Mesodermal cell (in vitro differentiated cells): Measurements from ENCODE around the gene PTK7.
"Not testable (repeated sequence)": the region's sequence is repeated elsewhere in the genome, so short reads cannot be mapped to it uniquely, and the experiment has no call there.

ENCODE experiments used
- H3K27ac ChIP-seq: 2 replicates; pipeline ENCODE4 v1.7.0; 2013; ENCODE audit warnings: mild to moderate bottlenecking, low read depth, low read length, moderate library complexity; ENCODE audit not compliant: severe bottlenecking
- H3K36me3 ChIP-seq: 2 replicates; pipeline ENCODE4 v1.7.1; 2013; ENCODE audit warnings: mild to moderate bottlenecking, low read length, moderate library complexity; ENCODE audit not compliant: control insufficient read depth, insufficient read depth
- H3K4me1 ChIP-seq: one replicate; pipeline ENCODE4 v1.7.1; 2013; ENCODE audit warnings: mild to moderate bottlenecking, low read length; ENCODE audit not compliant: insufficient read depth, control insufficient read depth, poor library complexity, severe bottlenecking
- H3K4me3 ChIP-seq: 2 replicates; pipeline ENCODE4 v1.7.0; 2013; ENCODE audit warnings: low read length, control low read depth, mild to moderate bottlenecking; ENCODE audit not compliant: insufficient read depth, poor library complexity, severe bottlenecking; ENCODE audit errors: extremely low read depth
- H3K9me3 ChIP-seq: 2 replicates; pipeline ENCODE4 v1.7.1; 2013; ENCODE audit warnings: mild to moderate bottlenecking, low read length, moderate library complexity; ENCODE audit not compliant: control insufficient read depth
- WGBS, 2 experiments: methylation state at CpG; one replicate each; pipeline ENCODE4 v1.1.5; 2013; ENCODE audit warnings: missing lambda C conversion rate in 2 of 2; ENCODE audit not compliant: insufficient coverage in 2 of 2; 5-methylcytosine and 5-hydroxymethylcytosine counted together

The PTK7 gene

GRCh38 chr6:43097098-43097489, 21.0 kb downstream of the PTK7 start:
- H3K27ac ChIP-seq, result peak overlapping the region; percentile 81
- peaks cover 40% of the 10 kb centered on the region for H3K4me1 ChIP-seq
- WGBS, 2 experiments, result 80 to 85% methylated on average over 1 to 3 of the region's 5 CpGs
- no peak overlapping the region for H3K4me3 ChIP-seq
- no peaks in the 10 kb centered on the region for H3K36me3 ChIP-seq
- H3K9me3 ChIP-seq, result no peaks in the 10 kb centered on the region

- Histone ChIP-seq H3K4me3 (no peak overlapping the region), H3K27ac (peak overlapping the region; percentile 81), H3K9me3 (no peaks in the 10 kb centered on the region), H3K36me3 (no peaks in the 10 kb centered on the region), H3K4me1 (peaks cover 38% of the 10 kb centered on the region)
- WGBS, 2 experiments, result 93 to 94% methylated on average over 2 to 3 of the region's 4 CpGs
Measured at GRCh38 chr6:43097502-43097901, 21.4 kb downstream of the PTK7 start.

- Histone ChIP-seq H3K9me3 (no peaks in the 10 kb centered on the region), H3K27ac (no peak overlapping the region), H3K4me3 (no peak overlapping the region), H3K36me3 (peaks cover 3% of the 10 kb centered on the region), H3K4me1 (peaks cover 13% of the 10 kb centered on the region)
- 80 to 100% methylated on average over 1 to 2 of the region's 4 CpGs for WGBS, 2 experiments
Measured at GRCh38 chr6:43101497-43101896, 25.4 kb downstream of the PTK7 start.

- H3K4me1 ChIP-seq, result no peaks in the 10 kb centered on the region
- H3K9me3 ChIP-seq, result no peaks in the 10 kb centered on the region
- H3K27ac ChIP-seq, result no peak overlapping the region
- no peak overlapping the region for H3K4me3 ChIP-seq
- H3K36me3 ChIP-seq, result peaks cover 11% of the 10 kb centered on the region
- 100% methylated on average over 1 of the region's 2 CpGs; no CpG with 5 or more reads in 1 of the 2 experiments for WGBS, 2 experiments
Measured at GRCh38 chr6:43103253-43103876, 27.3 kb downstream of the PTK7 start.

GRCh38 chr6:43105538-43106222, 29.6 kb downstream of the PTK7 start:
- H3K4me3 ChIP-seq, result no peak overlapping the region
- no peak overlapping the region for H3K27ac ChIP-seq
- no peaks in the 10 kb centered on the region for H3K9me3 ChIP-seq
- peaks cover 11% of the 10 kb centered on the region for H3K36me3 ChIP-seq
- WGBS, 2 experiments, result 91 to 97% methylated on average over 4 to 5 of the region's 9 CpGs
- no peaks in the 10 kb centered on the region for H3K4me1 ChIP-seq

GRCh38 chr6:43107344-43108062, 31.4 kb downstream of the PTK7 start:
- Histone ChIP-seq H3K36me3 (peaks cover 11% of the 10 kb centered on the region), H3K9me3 (no peaks in the 10 kb centered on the region), H3K4me1 (no peaks in the 10 kb centered on the region), H3K27ac (no peak overlapping the region), H3K4me3 (no peak overlapping the region)
- WGBS, 2 experiments, result 93 to 96% methylated on average over 11 of the region's 12 CpGs

GRCh38 chr6:43113431-43114260, 37.5 kb downstream of the PTK7 start:
- 84 to 92% methylated on average over 8 to 11 of the region's 12 CpGs for WGBS, 2 experiments
- no peak overlapping the region for H3K4me3 ChIP-seq

GRCh38 chr6:43115365-43115764, 39.3 kb downstream of the PTK7 start:
- Histone ChIP-seq H3K36me3 (peaks cover 6% of the 10 kb centered on the region), H3K4me3 (no peak overlapping the region), H3K27ac (no peak overlapping the region), H3K9me3 (no peaks in the 10 kb centered on the region), H3K4me1 (peaks cover 39% of the 10 kb centered on the region)
- 91 to 93% methylated on average over 5 to 6 of the region's 6 CpGs for WGBS, 2 experiments

More at GRCh38 chr6:43113431-43114260, 37.5 kb downstream of the PTK7 start:
- Histone ChIP-seq H3K36me3 (peaks cover 6% of the 10 kb centered on the region), H3K4me1 (peaks cover 34% of the 10 kb centered on the region), H3K27ac (peak overlapping the region; percentile 98), H3K9me3 (no peaks in the 10 kb centered on the region)

GRCh38 chr6:43117466-43117865, 41.4 kb downstream of the PTK7 start:
- 93 to 100% methylated on average over 7 of the region's 8 CpGs for WGBS, 2 experiments
- H3K4me3 ChIP-seq, H3K9me3 ChIP-seq, H3K36me3 ChIP-seq, H3K27ac ChIP-seq: not testable (repeated sequence)
- peaks cover 58% of the 10 kb centered on the region for H3K4me1 ChIP-seq

- no peaks in the 10 kb centered on the region for H3K9me3 ChIP-seq
- peaks cover 6% of the 10 kb centered on the region for H3K36me3 ChIP-seq
- no peak overlapping the region for H3K27ac ChIP-seq
- H3K4me3 ChIP-seq, result no peak overlapping the region
- WGBS, 2 experiments, result 95 to 98% methylated on average over 4 of the region's 4 CpGs
- H3K4me1 ChIP-seq, result peaks cover 60% of the 10 kb centered on the region
Measured at GRCh38 chr6:43119482-43119881, 43.4 kb downstream of the PTK7 start.
